Endothelial cell of umbilical vein (primary cell): ENCODE data around the gene FATE1. TPM values are rescaled to one million over a fixed set of nuclear protein-coding genes. Genes with fewer than 3 reads are reported as not detected.

Experiments used
- BruUV-seq: library from RNA; stranded (reverse); fragments of 400-500 nt; replicated peaks from 2 replicates; lab custom pipeline; 2021; lab: Mats Ljungman, UMichigan
- CTCF ChIA-PET: fragments of 300-600, 350-600 bp; sonication (Branson Sonifier 250); formaldehyde crosslinking; loops from one replicate; lab custom pipeline; 2021; ENCODE audit warnings: antibody characterized with exemption, inconsistent platforms; lab: Charles Lee
- POLR2A ChIA-PET: fragments of 300-600, 350-600 bp; sonication (Branson Sonifier 250); formaldehyde crosslinking; loops from one replicate; lab custom pipeline; 2021; ENCODE audit warnings: antibody characterized with exemption, inconsistent platforms; lab: Charles Lee
- DNase-seq: peaks from one replicate; pipeline ENCODE4 v3.0.0-alpha.2; 2011; ENCODE audit warnings: low read depth, low spot score
- FAIRE-seq: peaks from 2 replicates; lab custom pipeline; 2011; peaks lifted over from hg19 to GRCh38; lab: Jason Lieb, UNC
- H2AFZ ChIP-seq: 2 replicates; pipeline ENCODE4 v1.6.0; 2012; ENCODE audit warnings: low read depth, low read length, control low read depth, inconsistent platforms
- H3K27ac ChIP-seq: 2 replicates; pipeline ENCODE4 v1.5.1; 2011; ENCODE audit warnings: low read depth, mild to moderate bottlenecking, control low read depth, low read length, moderate library complexity; ENCODE audit not compliant: insufficient read depth
- H3K27me3 ChIP-seq, 2 experiments: 2 replicates each; pipeline versions ENCODE4 v1.6.0 to v1.6.1; 2011; ENCODE audit warnings: low read length in 2 of 2, mixed read lengths in 1 of 2; ENCODE audit not compliant: control insufficient read depth in 2 of 2, insufficient read depth in 2 of 2
- H3K36me3 ChIP-seq, 2 experiments: 2 replicates in 1 of 2; 3 replicates in 1 of 2; pipeline ENCODE4 v1.5.1; 2011; ENCODE audit warnings: low read length in 2 of 2, mild to moderate bottlenecking in 1 of 2, moderate library complexity in 1 of 2; ENCODE audit not compliant: control insufficient read depth in 2 of 2, insufficient read depth in 2 of 2; ENCODE audit errors: extremely low read depth in 1 of 2
- H3K4me1 ChIP-seq: 3 replicates; pipeline ENCODE4 v1.5.1; 2011; ENCODE audit warnings: mild to moderate bottlenecking, low read length; ENCODE audit not compliant: control insufficient read depth, insufficient read depth; ENCODE audit errors: extremely low read depth
- H3K4me2 ChIP-seq: 2 replicates; pipeline ENCODE4 v1.6.1; 2011; ENCODE audit warnings: low read length, control low read depth, mixed read lengths; ENCODE audit not compliant: insufficient read depth
- H3K4me3 ChIP-seq, 3 experiments: fragments of 200-600 bp in 1 of 3; sonication (generic), shearing (Covaris generic) in 1 of 3; replicated peaks in 1 of 3; 2 replicates each; pipeline ENCODE4 v1.5.1; 2011 to 2016; ENCODE audit warnings: control low read depth in 3 of 3, low read length in 3 of 3, mild to moderate bottlenecking in 2 of 3, inconsistent platforms in 1 of 3, low read depth in 1 of 3, moderate library complexity in 1 of 3; ENCODE audit not compliant: insufficient read depth in 1 of 3
- H3K79me2 ChIP-seq: 2 replicates; pipeline ENCODE4 v1.6.0; 2012; ENCODE audit warnings: low read length, inconsistent platforms; ENCODE audit not compliant: control insufficient read depth, insufficient read depth
- H3K9ac ChIP-seq: replicated peaks from 2 replicates; pipeline ENCODE3; 2011; ENCODE audit warnings: low read length, control low read depth; ENCODE audit not compliant: insufficient read depth; ENCODE audit errors: extremely low read depth
- H3K9me1 ChIP-seq: replicated peaks from 3 replicates; pipeline ENCODE4 v1.6.0; 2011; ENCODE audit warnings: mild to moderate bottlenecking, low read length; ENCODE audit not compliant: control insufficient read depth, insufficient read depth; ENCODE audit errors: extremely low read depth
- H3K9me3 ChIP-seq: replicated peaks from 2 replicates; pipeline ENCODE4 v1.5.1; 2012; ENCODE audit warnings: low read length, inconsistent platforms; ENCODE audit not compliant: control insufficient read depth, insufficient read depth
- H4K20me1 ChIP-seq: replicated peaks from 2 replicates; pipeline ENCODE3; 2011; ENCODE audit warnings: mild to moderate bottlenecking, low read length; ENCODE audit not compliant: control insufficient read depth, insufficient read depth; ENCODE audit errors: extremely low read depth
- CTCF ChIP-seq, 2 donors: IDR thresholded peaks; 1 replicate in 1 of 2; 2 replicates in 1 of 2; pipeline ENCODE4 v1.5.1; 2011; ENCODE audit warnings: low read length in 2 of 2, mild to moderate bottlenecking in 2 of 2, moderate library complexity in 2 of 2, control low read depth in 1 of 2, inconsistent platforms in 1 of 2, low read depth in 1 of 2; ENCODE audit not compliant: insufficient read depth in 1 of 2; ENCODE audit errors: extremely low read depth in 1 of 2
- EZH2 ChIP-seq: IDR thresholded peaks from 2 replicates; pipeline ENCODE4 v1.6.1; 2012; ENCODE audit warnings: borderline replicate concordance, low read depth, mild to moderate bottlenecking, moderate library complexity, low read length, inconsistent platforms; ENCODE audit not compliant: severe bottlenecking
- FOS ChIP-seq: IDR thresholded peaks from 2 replicates; pipeline ENCODE4 v1.6.1; 2011; ENCODE audit warnings: mild to moderate bottlenecking, low read length, moderate library complexity, borderline replicate concordance; ENCODE audit not compliant: insufficient read depth
- GATA2 ChIP-seq: IDR thresholded peaks from 2 replicates; pipeline ENCODE4 v1.7.0; 2011; ENCODE audit warnings: low read depth, mild to moderate bottlenecking, moderate library complexity, mixed read lengths, low read length; ENCODE audit not compliant: insufficient read length, insufficient read depth
- JUN ChIP-seq: IDR thresholded peaks from 2 replicates; pipeline ENCODE4 v1.6.1; 2011; ENCODE audit warnings: borderline replicate concordance, low read depth; ENCODE audit not compliant: insufficient read length, insufficient read depth
- MAX ChIP-seq: IDR thresholded peaks from 2 replicates; pipeline ENCODE4 v1.6.1; 2011; ENCODE audit not compliant: insufficient read depth, insufficient read length
- MYC ChIP-seq: IDR thresholded peaks from one replicate; pipeline ENCODE4 v1.6.1; 2011; ENCODE audit warnings: mild to moderate bottlenecking, low read depth, low read length
- POLR2A ChIP-seq: IDR thresholded peaks from 2 replicates; pipeline ENCODE4 v1.6.1; 2012; ENCODE audit warnings: low read depth, mild to moderate bottlenecking, control low read depth, low read length
- POLR2AphosphoS5 ChIP-seq: IDR thresholded peaks from 2 replicates; pipeline ENCODE4 v1.6.1; 2012; ENCODE audit warnings: low read depth, mild to moderate bottlenecking, control low read depth, low read length, moderate library complexity; ENCODE audit not compliant: insufficient read depth
- dilution Hi-C: fragments of 300-500 bp; cut with MboI; formaldehyde crosslinking; loops from one replicate; pipeline ENCODE4 v1.15.0; 2019; ENCODE audit warnings: low sequenced_read_pairs; ENCODE audit not compliant: extremely low pct_ligation_motif_present
- intact Hi-C: fragments of 100-400 bp; cut with micrococcal nuclease; formaldehyde crosslinking; loops from one replicate; pipeline ENCODE4 v1.10.0; 2022
- polyA plus RNA-seq, 4 experiments: library from polyadenylated mRNA; depleted of rRNA in 3 of 4; stranded (reverse) in 3 of 4; unstranded in 1 of 4; fragments of >200 nt; gene quantifications; 2 replicates each; pipeline versions ENCODE4 v1.2.1 to v1.2.3, GENCODE V29; 2011 to 2012; ENCODE audit warnings: missing spikeins in 1 of 4
- total RNA-seq: library from RNA; stranded (reverse); gene quantifications from 2 replicates; pipeline ENCODE4 v1.2.3, GENCODE V29; 2021

FATE1 gene
- total and polyA plus RNA-seq, 2 donors (not counting 3 experiments of a cell fraction or from before 2014, with no cell fraction given), result not detected

- Histone ChIP-seq H3K9me3 (no peaks in the 10 kb centered on the region), H3K9ac (no peak overlapping the region), H2AFZ (no peak overlapping the region), H3K27me3 (no peaks in the 10 kb centered on the region), H3K9me1 (no peaks in the 10 kb centered on the region), H3K4me3 (no peak overlapping the region), H4K20me1 (no peaks in the 10 kb centered on the region), H3K36me3 (no peaks in the 10 kb centered on the region), H3K79me2 (no peaks in the 10 kb centered on the region), H3K4me1 (no peaks in the 10 kb centered on the region), H3K4me2 (no peak overlapping the region), H3K27ac (no peak overlapping the region)
- ChIA-PET CTCF (no interaction called here), POLR2A (no interaction called here)
- intact Hi-C loops, result no loop called here
- no peak for TF ChIP-seq GATA2
- TF ChIP-seq JUN, result no peak
- dilution Hi-C loops, result no loop called here
- FAIRE-seq, result no peak
- no peak for DNase-seq
- no TSS peak for BruUV-seq
Observed at GRCh38 chrX:151727346-151727745, 11.5 kb downstream of the FATE1 start.

DNA sequence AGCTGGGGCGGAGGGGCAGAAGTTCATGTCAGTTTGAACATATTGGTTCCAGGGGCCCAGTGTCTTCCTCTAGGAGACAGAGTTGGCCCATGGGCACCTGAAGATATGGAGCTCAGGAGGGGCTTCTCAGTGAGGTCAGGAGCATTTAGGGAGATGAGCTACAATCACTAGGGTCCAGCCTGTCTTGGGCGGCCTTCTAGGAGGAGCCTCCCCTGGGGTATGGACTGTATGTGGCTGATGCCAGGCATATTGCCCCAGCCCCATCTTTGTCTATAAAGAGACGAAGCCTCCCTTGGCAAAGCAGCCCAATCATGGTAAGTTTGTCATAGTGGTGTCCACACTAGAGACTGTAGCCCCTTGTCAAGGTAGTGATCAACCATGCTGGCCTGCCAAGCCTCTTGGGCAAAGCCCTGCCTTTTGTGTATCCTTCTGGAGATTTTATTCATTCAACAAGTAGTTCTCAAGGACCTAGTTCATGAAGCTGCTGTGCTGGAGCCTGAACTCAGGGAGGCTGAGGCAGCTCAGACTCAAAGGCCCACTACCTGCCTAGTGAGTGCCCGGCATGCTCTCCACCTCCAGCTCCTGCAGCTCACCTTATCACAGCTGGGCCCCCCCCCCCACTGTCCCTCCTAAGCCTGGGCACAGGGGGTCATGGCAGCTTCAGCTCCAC is 13.4 kb downstream of the FATE1 start:
- TF ChIP-seq MAX (no peak), POLR2A (no peak), CTCF (IDR thresholded peaks at IDR 0.05; ENCODE audit: extremely low read depth in 1 of 2, insufficient read depth in 1 of 2, low read depth in 1 of 2, low read length in 2 of 2) (no peak), FOS (no peak), JUN (no peak), EZH2 (no peak), POLR2AphosphoS5 (no peak), GATA2 (no peak), MYC (no peak)
- no peak overlapping the region for H2AFZ ChIP-seq
- ChIA-PET POLR2A (no interaction called here), CTCF (no interaction called here)
- no peak for FAIRE-seq
- no peak for DNase-seq
- no peaks in the 10 kb centered on the region for H3K4me1 ChIP-seq
- no peaks in the 10 kb centered on the region for H4K20me1 ChIP-seq
- H3K27ac ChIP-seq, result no peak overlapping the region
- H3K9ac ChIP-seq, result no peak overlapping the region
- dilution Hi-C loops (no loop called here), intact Hi-C loops (no loop called here)
- no peaks in the 10 kb centered on the region for H3K9me3 ChIP-seq
- no peak overlapping the region for H3K4me3 ChIP-seq
- no peak overlapping the region for H3K4me2 ChIP-seq
- no TSS peak for BruUV-seq
- no peaks in the 10 kb centered on the region for H3K9me1 ChIP-seq
- no peaks in the 10 kb centered on the region for H3K79me2 ChIP-seq
- no peaks in the 10 kb centered on the region for H3K27me3 ChIP-seq
- no peaks in the 10 kb centered on the region for H3K36me3 ChIP-seq
